Bronchial epithelial cell (primary cell): ENCODE measurements around the gene H2BW2. TPM values are rescaled to one million over a fixed set of nuclear protein-coding genes. Genes with fewer than 3 reads are reported as not detected.
"Not testable (repeated sequence)": the region's sequence is repeated elsewhere in the genome, so short reads cannot be mapped to it uniquely, and the experiment has no call there.

Experiments used
- DNase-seq: peaks from one replicate; pipeline ENCODE4 v3.0.0-alpha.2; 2010; ENCODE audit warnings: low read depth
- FAIRE-seq: peaks from 2 replicates; lab custom pipeline; 2011; peaks lifted over from hg19 to GRCh38; lab: Jason Lieb, UNC
- H3K27me3 ChIP-seq: 2 replicates; pipeline ENCODE4 v1.5.1; 2011; ENCODE audit warnings: low read length; ENCODE audit not compliant: control insufficient read depth, insufficient read depth
- H3K36me3 ChIP-seq: 2 replicates; pipeline ENCODE4 v1.5.1; 2011; ENCODE audit warnings: low read length; ENCODE audit not compliant: control insufficient read depth, insufficient read depth
- H3K4me3 ChIP-seq: 2 replicates; pipeline ENCODE4 v1.5.1; 2011; ENCODE audit warnings: mild to moderate bottlenecking, low read depth, low read length, control low read depth
- total RNA-seq: library from RNA; depleted of rRNA; stranded (reverse); fragments of >200 nt; gene quantifications from 2 replicates; pipeline ENCODE4 v1.2.1, GENCODE V29; 2014
- TF ChIP-seq, protein P1 (sequence below): IDR thresholded peaks from 2 replicates; pipeline ENCODE4 v1.5.1; 2011; ENCODE audit warnings: mild to moderate bottlenecking, moderate library complexity, low read length, control low read depth, inconsistent platforms; ENCODE audit not compliant: insufficient read depth, severe bottlenecking

H2BW2 gene
- total RNA-seq, 1 donor from 2014 or later = not detected

DNA sequence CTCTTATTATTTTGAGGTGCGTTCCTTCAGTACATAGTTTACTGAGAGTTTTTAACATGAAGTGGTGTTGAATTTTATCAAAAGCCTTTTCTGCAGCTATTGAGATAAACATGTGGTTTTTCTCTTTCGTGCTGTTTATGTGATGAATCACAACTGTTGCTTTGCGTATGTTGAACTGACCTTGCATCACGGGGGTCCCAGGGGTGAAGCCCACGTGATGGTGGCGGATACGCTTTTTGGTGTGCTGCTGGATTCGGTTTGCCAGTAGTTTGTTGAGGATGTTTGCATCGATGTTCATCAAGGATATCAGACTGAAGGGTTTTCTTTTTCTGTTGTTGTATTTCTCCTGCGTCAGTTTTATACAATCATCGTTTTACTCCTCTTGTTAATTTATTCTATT, 21.6 kb upstream of the H2BW2 start:
- TF ChIP-seq, protein P1, sequence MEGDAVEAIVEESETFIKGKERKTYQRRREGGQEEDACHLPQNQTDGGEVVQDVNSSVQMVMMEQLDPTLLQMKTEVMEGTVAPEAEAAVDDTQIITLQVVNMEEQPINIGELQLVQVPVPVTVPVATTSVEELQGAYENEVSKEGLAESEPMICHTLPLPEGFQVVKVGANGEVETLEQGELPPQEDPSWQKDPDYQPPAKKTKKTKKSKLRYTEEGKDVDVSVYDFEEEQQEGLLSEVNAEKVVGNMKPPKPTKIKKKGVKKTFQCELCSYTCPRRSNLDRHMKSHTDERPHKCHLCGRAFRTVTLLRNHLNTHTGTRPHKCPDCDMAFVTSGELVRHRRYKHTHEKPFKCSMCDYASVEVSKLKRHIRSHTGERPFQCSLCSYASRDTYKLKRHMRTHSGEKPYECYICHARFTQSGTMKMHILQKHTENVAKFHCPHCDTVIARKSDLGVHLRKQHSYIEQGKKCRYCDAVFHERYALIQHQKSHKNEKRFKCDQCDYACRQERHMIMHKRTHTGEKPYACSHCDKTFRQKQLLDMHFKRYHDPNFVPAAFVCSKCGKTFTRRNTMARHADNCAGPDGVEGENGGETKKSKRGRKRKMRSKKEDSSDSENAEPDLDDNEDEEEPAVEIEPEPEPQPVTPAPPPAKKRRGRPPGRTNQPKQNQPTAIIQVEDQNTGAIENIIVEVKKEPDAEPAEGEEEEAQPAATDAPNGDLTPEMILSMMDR = no peak
- H3K27me3 ChIP-seq = no peaks in the 10 kb centered on the region
- DNase-seq (no peak), FAIRE-seq (no peak)
- no peak overlapping the region for H3K4me3 ChIP-seq
- H3K36me3 ChIP-seq = no peaks in the 10 kb centered on the region

DNA sequence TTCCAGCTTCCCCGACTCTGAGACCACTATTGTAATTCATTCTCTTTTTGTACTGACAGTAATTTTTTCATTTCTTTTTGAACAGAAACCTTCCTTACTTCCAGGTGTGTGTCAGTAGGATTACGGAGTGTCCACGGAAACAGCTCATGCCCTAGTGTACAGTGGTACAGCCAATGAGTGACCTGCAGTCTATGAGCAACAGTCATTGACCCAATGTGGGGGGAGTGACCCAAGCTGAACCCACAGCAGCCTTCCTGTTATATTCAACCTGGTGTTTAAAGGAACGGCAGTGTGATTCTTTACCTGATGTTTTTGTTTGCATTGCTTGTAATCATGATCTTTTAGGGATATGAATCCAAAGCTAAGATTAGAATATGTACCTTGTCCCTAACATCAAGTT, 1.2 kb downstream of the H2BW2 start:
- no peaks in the 10 kb centered on the region for H3K27me3 ChIP-seq
- no peak overlapping the region for H3K4me3 ChIP-seq
- TF ChIP-seq, protein P1 = no peak
- FAIRE-seq (no peak), DNase-seq (no peak)
- no peaks in the 10 kb centered on the region for H3K36me3 ChIP-seq

DNA sequence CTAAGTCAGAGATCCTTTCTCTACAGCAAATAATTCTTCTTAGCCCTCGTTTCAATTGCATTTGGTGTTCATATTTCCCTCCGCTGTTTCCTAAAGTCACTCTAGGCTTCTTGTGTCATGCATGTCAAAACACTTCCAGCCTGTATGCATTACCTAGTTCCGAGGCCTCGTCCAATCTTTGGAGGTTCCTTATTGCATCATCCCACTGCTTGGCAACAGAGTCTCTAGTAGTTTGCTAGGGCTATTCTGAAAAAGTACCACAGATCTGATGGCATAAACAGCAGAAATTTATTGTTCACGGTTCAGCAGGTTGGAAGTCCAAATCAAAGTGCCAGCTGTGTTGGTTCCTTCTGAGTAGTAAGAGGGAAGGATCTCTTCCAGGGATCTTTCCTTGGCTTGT, 5.9 kb downstream of the H2BW2 start:
- Histone ChIP-seq H3K36me3 (no peaks in the 10 kb centered on the region), H3K4me3 (no peak overlapping the region), H3K27me3 (no peaks in the 10 kb centered on the region)
- no peak for DNase-seq
- TF ChIP-seq, protein P1 = no peak
- FAIRE-seq = no peak

DNA sequence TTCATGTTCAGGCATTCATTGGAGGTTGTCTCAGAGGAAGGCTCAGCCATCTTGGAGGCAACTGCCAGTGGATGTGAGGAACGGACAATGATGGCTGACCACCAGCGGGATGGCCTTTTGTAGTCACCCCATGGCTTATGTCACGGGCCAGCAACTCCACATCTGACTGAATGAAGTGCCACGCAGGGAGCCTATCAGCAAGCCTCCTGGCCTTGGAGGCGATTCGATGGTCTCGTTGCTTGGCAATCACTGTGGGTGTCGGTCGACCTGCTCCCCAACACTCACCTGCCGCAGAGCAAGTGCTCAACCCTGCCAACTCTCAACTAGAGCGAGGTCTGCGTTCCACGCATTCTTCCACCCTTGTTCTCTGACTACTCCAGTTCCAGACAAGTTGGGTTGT, 7.4 kb downstream of the H2BW2 start:
- Histone ChIP-seq H3K4me3 (no peak overlapping the region), H3K27me3 (no peaks in the 10 kb centered on the region), H3K36me3 (no peaks in the 10 kb centered on the region)
- FAIRE-seq = no peak
- no peak for DNase-seq
- TF ChIP-seq, protein P1 = no peak

DNA sequence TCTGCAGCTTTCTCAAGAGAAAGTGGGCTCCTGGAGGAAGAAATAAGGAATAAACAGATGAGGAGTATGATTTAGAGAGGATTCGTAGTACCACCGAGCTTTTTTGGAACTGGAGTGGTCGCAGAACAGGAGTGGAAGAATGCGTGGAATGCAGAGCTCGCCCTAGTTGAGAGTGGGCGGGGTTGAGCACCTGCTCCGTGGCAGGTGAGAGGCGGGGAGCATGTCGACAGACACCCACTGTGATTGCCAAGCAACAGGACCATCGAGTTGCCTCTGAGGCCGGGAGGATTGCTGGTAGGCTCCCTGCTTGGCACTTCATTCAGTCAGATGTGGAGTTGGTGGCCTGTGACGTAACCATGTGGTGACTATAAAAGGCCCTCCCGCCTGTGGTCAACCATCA, 15.2 kb downstream of the H2BW2 start:
- H3K4me3 ChIP-seq, DNase-seq, H3K36me3 ChIP-seq, FAIRE-seq, H3K27me3 ChIP-seq: not testable (repeated sequence)

DNA sequence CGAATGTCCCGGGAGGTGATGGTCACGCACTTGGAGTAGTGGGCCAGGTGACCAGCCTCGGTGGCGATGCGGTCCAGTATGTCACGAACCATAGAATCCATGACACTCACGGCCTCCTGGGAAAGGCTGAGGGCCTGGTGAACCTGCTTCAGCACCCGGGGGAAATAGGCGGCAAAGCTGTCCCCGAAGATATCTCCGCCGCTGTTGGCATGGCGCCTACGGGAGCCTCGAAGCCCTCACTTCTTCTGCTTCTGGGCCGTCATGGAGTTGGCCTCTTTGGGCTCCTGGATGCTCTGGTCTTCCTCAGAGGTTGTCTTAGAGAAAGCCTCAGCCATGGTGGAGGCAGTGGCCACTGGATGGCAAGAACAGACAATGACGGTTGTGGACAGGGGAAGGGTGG, 22.9 kb downstream of the H2BW2 start:
- not testable (repeated sequence) for FAIRE-seq, H3K27me3 ChIP-seq, DNase-seq, H3K4me3 ChIP-seq, H3K36me3 ChIP-seq

DNA sequence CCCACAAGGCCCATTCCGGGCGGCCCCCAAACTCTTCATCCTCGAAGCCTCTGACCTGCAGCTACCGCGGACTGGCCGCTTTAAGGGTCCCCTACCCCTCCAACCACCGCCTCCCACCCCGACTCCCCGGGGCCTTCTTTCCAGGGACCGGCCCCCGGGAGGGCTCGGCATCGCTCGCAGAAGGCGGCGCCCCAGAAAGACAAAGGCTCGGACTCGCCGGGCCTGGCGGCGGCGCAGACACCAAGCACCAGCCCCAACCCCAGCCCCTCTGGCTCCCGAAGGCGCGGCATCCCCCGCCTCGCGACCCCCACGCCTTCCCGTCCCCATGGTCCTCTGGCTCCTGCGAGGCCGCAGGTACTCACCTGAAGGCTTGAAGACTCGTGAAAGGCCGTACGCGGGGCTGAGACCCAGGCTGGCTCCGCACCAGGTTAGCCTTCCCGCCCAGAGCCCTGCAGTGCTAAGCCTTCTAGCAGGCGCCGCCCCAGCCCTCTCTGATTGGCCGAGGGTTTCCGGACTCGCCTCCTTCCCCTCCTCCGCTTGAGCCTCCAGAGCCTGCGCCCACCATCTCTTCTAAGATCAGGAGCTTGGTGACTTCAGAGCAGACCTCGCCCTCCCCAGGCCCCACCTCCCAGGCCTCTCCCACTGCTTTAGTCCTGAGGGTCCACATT, 36.2 kb downstream of the H2BW2 start, which contains the start of gene TMSB15C:
TMSB15C (minus strand) TSS at position 459 of the 668 bp plus-strand sequence.
- not testable (repeated sequence) for H3K4me3 ChIP-seq, H3K36me3 ChIP-seq, H3K27me3 ChIP-seq, DNase-seq, FAIRE-seq

DNA sequence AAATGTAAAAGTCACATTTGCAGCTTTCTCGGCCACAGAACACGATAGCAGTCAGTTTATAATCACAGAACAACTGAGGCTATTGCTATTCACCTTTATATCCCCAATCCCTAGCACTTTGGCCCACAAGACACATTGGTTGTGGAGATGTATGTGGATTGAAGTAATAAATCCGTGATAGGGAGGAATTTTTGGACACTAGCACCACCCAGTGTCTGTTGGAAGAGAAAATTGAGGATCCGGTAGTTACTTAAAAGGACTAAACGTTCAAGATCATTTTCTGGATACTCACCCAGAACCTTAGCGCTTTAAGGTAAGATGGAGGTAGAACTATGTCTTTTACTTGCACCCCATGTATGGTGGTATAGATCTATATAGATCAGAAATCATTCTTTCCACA, 38.1 kb downstream of the H2BW2 start:
- not testable (repeated sequence) for H3K36me3 ChIP-seq, FAIRE-seq, H3K27me3 ChIP-seq, H3K4me3 ChIP-seq, DNase-seq
